ENCODE data around the gene PITPNC1.

PITPNC1 gene

GRCh38 chr17:67434061-67434525, 57.0 kb downstream of the PITPNC1 start:
- no peak for TF ChIP-seq JUND (IDR thresholded peaks at IDR 0.05; ENCODE audit: low read depth)
- in situ Hi-C loops (cut with HindIII; ENCODE audit: low pct_unique_long_range_greater_than_20kb, low sequenced_read_pairs), result no loop called here
- DNase-seq (ENCODE audit: low read depth in 1 of 2, low spot score in 1 of 2), result no peak

- TF ChIP-seq JUND (IDR thresholded peaks at IDR 0.05; ENCODE audit: low read depth), result no peak
- in situ Hi-C loops (cut with HindIII; ENCODE audit: low pct_unique_long_range_greater_than_20kb, low sequenced_read_pairs), result no loop called here
- no peak for DNase-seq (ENCODE audit: low read depth in 1 of 2, low spot score in 1 of 2)
These were observed 58.0 kb downstream of the PITPNC1 start for GRCh38 chr17:67435122-67435521.

- in situ Hi-C loops (cut with HindIII; ENCODE audit: low pct_unique_long_range_greater_than_20kb, low sequenced_read_pairs), result no loop called here
- TF ChIP-seq JUND (IDR thresholded peaks at IDR 0.05; ENCODE audit: low read depth), result no peak
- no peak for DNase-seq (ENCODE audit: low read depth in 1 of 2, low spot score in 1 of 2)
These were observed 58.7 kb downstream of the PITPNC1 start for GRCh38 chr17:67435786-67436185.

GRCh38 chr17:67436233-67436632, 59.2 kb downstream of the PITPNC1 start:
- no peak for TF ChIP-seq JUND (IDR thresholded peaks at IDR 0.05; ENCODE audit: low read depth)
- no peak for DNase-seq (ENCODE audit: low read depth in 1 of 2, low spot score in 1 of 2)
- in situ Hi-C loops (cut with HindIII; ENCODE audit: low pct_unique_long_range_greater_than_20kb, low sequenced_read_pairs), result no loop called here

GRCh38 chr17:67438667-67439066, 61.6 kb downstream of the PITPNC1 start:
- DNase-seq (ENCODE audit: low read depth in 1 of 2, low spot score in 1 of 2), result no peak
- in situ Hi-C loops (cut with HindIII; ENCODE audit: low pct_unique_long_range_greater_than_20kb, low sequenced_read_pairs), result no loop called here
- no peak for TF ChIP-seq JUND (IDR thresholded peaks at IDR 0.05; ENCODE audit: low read depth)

- no peak for TF ChIP-seq JUND (IDR thresholded peaks at IDR 0.05; ENCODE audit: low read depth)
- no peak for DNase-seq (ENCODE audit: low read depth in 1 of 2, low spot score in 1 of 2)
- in situ Hi-C loops (cut with HindIII; ENCODE audit: low pct_unique_long_range_greater_than_20kb, low sequenced_read_pairs), result no loop called here
These were observed 62.2 kb downstream of the PITPNC1 start for GRCh38 chr17:67439269-67439668.

- TF ChIP-seq JUND (IDR thresholded peaks at IDR 0.05; ENCODE audit: low read depth), result no peak
- no peak for DNase-seq (ENCODE audit: low read depth in 1 of 2, low spot score in 1 of 2)
- in situ Hi-C loops (cut with HindIII; ENCODE audit: low pct_unique_long_range_greater_than_20kb, low sequenced_read_pairs), result no loop called here
These were observed 63.4 kb downstream of the PITPNC1 start for GRCh38 chr17:67440277-67441051.

- TF ChIP-seq JUND (IDR thresholded peaks at IDR 0.05; ENCODE audit: low read depth), result no peak
- no peak for DNase-seq (ENCODE audit: low read depth in 1 of 2, low spot score in 1 of 2)
- in situ Hi-C loops (cut with HindIII; ENCODE audit: low pct_unique_long_range_greater_than_20kb, low sequenced_read_pairs), result no loop called here
These were observed 64.2 kb downstream of the PITPNC1 start for GRCh38 chr17:67441052-67441895.

GRCh38 chr17:67441896-67442219, 64.8 kb downstream of the PITPNC1 start:
- DNase-seq (ENCODE audit: low read depth in 1 of 2, low spot score in 1 of 2), result no peak
- in situ Hi-C loops (cut with HindIII; ENCODE audit: low pct_unique_long_range_greater_than_20kb, low sequenced_read_pairs), result no loop called here
- TF ChIP-seq JUND (IDR thresholded peaks at IDR 0.05; ENCODE audit: low read depth), result no peak

GRCh38 chr17:67442787-67443624, 65.9 kb downstream of the PITPNC1 start:
- TF ChIP-seq JUND (IDR thresholded peaks at IDR 0.05; ENCODE audit: low read depth), result no peak
- in situ Hi-C loops (cut with HindIII; ENCODE audit: low pct_unique_long_range_greater_than_20kb, low sequenced_read_pairs), result no loop called here
- no peak for DNase-seq (ENCODE audit: low read depth in 1 of 2, low spot score in 1 of 2)

GRCh38 chr17:67443931-67444595, 67.0 kb downstream of the PITPNC1 start:
- TF ChIP-seq JUND (IDR thresholded peaks at IDR 0.05; ENCODE audit: low read depth), result no peak
- in situ Hi-C loops (cut with HindIII; ENCODE audit: low pct_unique_long_range_greater_than_20kb, low sequenced_read_pairs), result no loop called here
- no peak for DNase-seq (ENCODE audit: low read depth in 1 of 2, low spot score in 1 of 2)

- DNase-seq (ENCODE audit: low read depth in 1 of 2, low spot score in 1 of 2), result no peak
- in situ Hi-C loops (cut with HindIII; ENCODE audit: low pct_unique_long_range_greater_than_20kb, low sequenced_read_pairs), result no loop called here
- TF ChIP-seq JUND (IDR thresholded peaks at IDR 0.05; ENCODE audit: low read depth), result no peak
These were observed 71.4 kb downstream of the PITPNC1 start for GRCh38 chr17:67448449-67448848.

Measured in T47D (cell line).